Midbrain (tissue), 1 donor: ENCODE measurements around the gene G3BP1.
"Not testable (repeated sequence)": the region's sequence is repeated elsewhere in the genome, so short reads cannot be mapped to it uniquely, and the experiment has no call there.

ENCODE experiments used
- DNase-seq: peaks from one replicate; lab custom pipeline; 2025; lab: John Stamatoyannopoulos, UW

G3BP1 gene

DNA sequence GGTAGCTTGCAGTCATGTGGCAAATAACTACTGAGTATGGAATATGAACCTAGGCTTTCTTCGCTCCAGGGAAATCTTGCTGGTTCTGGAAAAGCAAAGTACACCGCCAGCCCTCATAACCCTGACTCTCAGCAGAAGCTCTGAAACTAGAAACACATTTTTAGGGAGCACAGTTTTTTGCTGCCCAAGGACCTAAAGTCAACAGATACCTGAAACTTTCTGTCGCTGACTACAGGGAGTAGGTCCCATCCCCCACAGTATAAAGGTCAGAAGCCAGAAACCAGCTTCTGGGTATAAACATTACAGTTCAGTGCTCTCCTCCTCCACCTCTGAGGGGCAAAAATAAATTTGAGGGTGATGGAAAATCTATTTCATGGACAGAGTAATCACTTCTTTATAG, 16.4 kb upstream of the G3BP1 start:
- no peak for DNase-seq

DNA sequence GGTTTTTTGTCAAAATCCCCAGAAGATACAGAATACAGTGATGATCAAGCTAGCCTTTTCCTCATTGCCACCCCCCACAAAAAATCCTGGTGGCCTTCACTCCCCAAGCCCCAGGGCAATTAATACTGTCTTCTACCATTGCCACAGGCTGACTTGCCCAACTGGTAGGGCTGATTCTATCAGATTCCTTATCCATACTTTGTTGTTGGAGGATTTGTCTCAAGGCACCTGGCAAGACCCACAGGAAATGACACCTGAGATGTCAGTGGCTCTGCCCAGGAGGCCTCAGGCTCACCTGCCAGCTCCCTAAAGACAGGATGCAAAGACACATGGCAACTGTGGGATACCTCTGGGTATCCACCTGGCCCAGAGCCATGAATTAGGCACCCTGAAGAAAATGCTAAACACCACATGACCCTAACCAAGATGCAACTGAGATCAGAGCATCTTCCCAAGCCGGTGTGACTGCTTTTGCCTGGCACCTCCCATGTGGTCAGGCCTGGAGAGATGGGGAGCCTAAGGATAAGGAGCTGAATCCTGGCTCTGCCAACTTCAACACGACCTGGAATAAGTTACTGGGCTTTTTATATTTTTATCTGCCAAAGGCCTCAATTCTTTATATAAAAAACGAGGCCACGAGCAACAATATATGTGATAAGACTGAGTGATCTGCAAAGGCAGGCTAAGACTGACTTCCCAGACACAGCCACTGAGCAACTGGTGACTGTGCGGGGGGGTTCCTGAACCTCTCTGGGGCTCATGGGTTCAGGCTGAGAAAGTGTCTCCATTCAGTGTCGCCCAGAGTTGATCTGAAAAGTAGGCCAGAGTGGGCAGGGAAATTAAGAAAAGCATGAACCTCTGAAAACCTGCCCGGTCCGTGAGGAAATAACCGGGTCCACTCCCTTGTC, 14.3 kb upstream of the G3BP1 start:
- DNase-seq = no peak

DNA sequence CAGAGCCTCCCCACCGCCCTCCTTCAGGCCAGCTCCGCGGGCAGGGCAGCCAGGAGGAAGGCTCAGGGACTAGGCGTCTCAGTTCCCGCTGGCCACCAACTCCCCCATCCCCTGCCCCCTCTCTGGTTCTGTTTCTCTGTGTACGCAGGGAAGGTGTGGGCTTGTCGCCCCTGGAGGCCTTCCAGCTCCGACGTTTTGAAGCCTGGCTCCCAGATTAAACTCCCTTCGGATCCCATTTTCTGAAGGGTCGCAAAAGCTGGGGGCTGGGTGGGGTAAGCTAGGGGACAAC, 13.7 kb upstream of the G3BP1 start:
- peak; percentile 36 for DNase-seq

DNA sequence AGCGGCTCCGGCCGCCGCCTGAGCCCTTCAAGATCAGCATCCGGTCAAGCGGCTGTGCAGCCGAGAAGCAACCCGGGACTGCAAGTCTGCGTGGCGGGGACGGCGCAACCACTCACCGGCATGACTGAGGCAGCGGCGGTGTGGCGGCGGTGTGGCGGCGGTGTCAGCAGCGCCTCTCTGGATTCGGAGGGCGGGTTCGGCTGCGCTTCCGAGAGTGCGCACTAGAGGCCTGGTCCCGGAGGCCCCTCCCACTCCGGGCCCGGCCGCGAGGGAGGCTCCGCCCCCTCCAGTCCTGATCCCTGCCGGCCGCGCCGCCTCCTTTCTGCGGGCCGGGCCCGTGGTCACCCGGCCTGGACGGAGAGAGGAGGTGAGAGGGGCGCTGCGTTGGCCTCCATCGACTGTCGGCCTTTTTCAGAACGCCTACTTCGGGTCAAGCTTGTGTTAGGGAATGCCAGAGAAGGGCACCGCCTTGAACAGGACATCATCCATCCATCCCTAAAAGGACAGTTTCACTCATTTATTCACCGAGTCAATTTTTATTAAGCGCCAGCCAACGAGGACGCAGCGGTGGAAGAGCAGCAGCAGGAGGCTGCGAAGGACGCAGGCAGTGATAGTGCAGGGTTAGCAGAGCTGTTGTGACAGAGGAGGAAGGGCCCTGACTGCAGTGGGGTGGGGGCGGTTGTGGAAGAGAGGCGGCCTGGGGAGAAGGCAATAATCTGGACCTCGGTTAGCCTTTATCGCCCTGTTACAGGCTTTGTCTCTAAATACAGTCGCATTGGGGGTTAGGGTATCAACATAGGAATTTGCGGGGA, 13.1 kb upstream of the G3BP1 start, which contains the start of gene ATOX1:
ATOX1 (minus strand) TSS at position 202 of the 812 bp plus-strand sequence; CDS start at position 122, 80 bp downstream.
- DNase-seq = peak; percentile 96

DNA sequence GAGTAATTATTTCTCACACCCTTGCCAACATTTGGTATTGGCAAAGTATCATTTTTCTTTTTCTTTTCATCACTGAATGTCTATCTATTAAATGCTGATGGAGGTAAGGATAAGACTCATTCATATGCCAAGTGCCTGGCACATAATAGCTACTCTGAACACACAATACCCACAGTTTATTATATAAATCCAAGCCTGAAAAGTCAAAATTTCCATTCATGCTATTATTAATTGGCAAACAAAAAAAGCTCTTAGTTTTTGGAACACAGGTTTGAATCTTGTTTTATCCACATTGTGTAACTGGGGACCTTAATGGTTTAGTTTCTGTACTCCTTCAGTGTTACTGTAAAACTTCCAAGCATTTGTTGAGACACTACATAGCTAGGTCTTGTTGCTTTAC, 7.0 kb upstream of the G3BP1 start:
- DNase-seq = no peak

DNA sequence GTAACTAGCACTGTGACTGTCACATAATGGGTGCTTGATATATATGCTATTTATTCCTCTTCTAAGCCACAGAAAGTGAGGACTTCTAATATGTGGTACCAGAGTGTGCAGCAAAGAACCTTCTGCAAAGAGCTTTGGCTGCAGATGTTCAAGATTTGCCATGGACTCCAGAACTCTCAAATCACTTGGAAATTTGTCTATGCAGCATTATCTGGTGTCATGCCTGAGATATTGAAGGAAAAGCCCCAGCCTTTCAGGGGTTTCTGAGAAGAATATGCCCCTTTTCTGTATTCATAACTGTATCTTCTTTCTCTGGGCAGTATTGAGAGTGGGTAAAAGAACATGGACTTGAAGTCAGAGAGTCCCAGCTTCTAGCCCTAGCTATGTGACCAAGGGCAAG, 4.8 kb upstream of the G3BP1 start:
- no peak for DNase-seq

DNA sequence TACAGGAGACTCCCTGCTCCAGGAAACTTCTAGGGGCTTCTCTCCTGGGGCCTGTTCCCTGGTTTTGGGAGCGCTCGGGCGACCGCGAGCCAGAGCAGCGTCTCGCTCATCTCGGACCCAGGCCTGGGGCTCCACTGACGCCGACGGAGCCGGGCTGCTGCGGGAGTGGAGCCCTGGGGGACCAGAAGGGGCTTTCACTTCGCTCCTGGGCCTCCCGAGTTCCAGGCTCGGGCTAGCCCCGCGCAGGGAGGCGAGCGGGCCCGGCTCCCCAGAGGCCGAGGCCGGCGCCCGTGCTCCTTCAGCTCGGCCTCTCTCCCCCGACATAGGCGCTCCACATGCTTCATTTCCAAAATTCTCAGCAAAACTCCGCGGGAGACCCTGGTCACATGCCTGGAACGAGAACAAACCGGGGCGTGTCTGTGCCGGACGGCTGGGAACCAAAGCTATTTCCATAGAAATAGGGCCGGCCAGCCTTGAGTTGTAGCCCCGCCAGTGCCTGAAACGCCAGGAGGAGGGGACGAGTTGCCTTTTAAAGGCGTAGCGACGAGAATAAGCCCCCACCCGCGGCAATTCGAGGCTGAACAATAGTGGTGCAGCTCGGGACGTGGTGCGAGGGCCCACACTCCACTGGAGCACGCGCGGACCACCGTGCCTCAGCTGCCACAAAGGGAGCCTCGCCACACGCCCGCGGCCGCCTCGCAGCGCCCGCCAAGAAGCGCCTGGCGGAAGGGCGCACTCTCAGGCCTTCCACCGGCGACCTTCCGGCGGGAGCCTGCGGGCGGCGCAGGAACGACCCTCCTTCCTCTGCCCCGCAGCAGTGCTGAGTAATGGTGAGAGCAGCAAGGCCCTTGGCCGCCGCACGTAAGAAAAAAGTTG, 1.1 kb upstream of the G3BP1 start:
- DNase-seq = peak; percentile 63

DNA sequence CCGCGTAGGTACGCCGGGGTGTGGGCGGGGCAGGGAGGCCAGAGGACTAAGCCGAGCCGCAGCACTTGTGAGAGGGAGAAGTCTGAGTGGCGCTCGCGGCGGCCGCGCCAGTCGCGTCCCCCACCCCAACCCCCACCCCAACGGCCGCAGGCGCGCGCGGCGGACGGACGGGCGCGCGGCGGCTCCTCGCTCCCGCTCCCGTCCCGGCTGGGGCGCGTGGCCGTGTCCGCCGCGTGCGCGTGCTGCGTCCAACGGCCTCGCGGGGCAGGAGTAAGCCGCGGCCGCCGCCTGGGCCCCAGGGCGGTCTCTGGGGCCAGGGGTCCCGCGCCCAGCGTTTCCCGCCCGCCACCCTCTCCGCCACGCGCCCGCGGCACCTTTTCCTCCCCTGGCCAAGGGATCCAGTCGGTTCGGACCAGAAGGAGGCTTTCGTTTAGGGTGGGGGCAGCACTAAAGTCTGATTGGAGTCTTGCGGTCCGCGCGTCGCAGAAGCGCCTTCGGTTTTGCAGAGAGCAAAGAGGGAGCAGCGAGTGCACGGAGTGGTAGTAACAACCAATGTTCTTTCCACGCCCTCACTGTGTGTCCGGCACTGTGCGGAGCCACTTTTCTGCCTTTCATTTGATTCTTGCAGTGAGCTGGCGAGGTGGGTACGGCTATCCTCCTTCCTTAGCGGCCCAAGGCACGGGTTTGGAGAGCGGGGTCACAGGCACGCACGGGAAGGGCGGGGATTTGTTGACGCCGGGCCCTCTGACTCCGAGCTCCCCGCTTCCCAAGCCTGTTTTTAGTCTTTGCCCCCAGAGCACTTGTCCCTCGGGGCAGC, 483 bp downstream of the G3BP1 start:
- peak; percentile 52 for DNase-seq

DNA sequence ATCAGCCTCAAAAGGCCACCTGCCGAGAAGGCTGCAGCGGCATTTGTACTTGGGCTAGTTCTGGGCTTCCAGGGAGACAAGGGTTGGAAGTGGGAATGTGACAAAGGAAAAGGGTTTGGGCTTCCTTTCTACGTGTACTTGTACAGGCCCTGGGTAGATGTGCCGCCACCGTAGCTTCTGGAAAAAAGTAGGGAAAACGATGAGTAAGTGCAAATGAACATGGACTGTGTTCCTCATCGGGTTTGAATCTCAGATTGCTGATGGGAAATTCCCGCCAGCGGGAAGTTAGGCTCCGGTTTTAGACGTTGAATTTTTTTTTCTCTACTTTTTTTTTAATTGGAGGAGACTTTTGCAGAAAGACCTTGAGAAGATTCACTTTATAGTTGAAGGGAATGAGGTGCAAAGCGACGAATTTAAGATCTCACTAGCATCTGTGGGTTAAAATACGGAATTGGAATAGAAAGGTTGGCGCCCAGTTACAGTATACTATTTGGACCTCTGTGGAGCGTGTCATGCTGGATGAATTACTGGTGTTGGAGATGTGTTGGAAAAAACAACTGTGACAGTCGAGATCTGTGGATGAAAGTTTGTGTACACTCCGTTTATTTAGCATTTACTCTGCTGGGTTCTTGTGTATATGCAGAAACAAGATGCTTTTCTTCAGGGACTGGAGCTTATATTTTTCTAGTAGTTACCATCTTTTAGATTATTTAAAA, 1.2 kb downstream of the G3BP1 start:
- peak; percentile 52 for DNase-seq

DNA sequence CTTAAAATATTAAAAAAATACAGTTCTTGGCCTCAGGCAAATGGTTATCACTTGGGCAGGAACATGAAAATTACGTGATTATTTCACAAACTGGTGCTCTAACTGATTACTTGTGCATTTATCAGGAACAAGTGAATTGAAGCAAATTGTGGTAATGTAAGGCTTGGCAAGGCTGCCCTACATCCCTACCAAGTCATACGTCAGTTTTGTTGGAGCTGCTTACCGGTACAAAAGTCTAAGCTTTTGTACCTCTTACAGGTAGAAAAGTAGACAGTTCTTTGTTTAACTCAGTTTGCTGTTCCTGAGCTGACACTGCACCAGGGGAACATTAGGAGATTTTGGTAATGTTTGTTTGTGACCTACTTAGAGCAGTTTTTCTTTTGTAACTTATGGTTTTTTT, 2.2 kb downstream of the G3BP1 start:
- DNase-seq = no peak

DNA sequence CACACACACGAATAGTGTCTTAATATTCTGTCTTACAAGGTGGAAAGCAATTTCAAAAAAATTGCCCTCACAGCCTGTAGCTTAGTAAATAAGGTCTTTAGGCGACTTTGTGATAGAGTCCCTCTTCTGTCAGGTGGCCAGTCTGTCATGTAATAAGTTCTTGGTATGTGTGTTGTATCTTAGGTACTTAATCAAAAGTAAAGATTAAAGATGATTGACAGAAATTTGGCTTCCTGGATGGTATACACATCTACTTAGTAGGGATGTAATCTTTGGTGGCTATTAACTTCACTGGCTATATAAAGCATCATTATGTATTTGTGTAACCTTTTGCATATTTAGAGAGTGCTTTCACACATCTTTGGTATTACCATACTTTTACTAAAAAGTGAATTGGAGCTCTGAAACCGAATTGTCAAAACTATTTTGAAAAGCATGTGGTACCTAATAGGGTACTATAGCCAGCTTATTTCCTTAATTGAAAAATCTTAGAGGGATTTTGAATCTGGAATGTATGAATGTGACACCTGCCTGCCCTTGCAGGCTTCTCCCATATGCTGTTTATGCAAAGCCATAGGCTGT, 3.4 kb downstream of the G3BP1 start:
- no peak for DNase-seq

DNA sequence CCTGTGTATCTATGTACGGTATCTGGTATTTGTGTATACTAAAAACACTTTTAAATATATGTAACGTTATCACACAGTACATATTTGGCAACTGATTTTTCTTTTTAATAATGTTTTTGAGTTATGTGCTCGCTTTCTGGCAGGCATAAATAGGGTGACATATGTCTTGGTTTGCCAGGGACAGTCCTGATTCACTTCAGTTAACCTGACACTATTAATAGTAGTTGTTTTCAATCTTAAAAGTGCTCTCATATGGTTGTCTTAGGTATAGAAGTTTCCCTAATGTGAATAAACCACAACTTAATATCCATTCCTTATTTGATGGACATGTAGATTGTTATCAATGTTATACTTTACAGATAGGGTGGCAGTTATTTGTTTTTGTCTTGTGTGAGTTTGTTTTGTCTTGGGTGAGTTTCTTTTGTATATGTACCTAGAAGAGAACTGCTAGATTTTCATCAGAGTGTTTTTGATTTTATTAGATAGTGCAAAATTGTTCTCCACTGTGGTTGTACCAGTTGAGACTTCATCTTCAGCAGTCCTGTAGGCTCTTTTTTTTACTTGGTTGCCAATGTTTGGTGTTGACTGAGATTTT, 7.9 kb downstream of the G3BP1 start:
- no peak for DNase-seq

DNA sequence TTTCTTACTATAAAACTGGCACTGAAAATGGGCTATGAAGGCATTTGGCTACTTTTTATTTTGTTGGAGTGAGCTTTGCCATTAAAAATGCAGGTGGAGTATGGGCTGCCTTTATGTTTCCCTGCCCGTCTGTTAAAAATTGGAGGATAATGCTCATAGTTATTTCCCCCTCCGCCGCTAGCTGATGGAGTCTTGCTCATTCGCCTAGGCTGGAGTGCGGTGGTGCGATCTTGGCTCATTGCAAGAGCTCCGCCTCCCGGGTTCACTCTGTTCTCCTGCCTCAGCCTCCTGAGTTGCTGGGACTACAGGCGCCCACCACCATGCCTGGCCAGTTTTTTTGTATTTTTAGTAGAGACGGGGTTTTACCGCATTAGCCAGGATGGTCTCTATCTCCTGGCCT, 8.6 kb downstream of the G3BP1 start:
- no peak for DNase-seq

DNA sequence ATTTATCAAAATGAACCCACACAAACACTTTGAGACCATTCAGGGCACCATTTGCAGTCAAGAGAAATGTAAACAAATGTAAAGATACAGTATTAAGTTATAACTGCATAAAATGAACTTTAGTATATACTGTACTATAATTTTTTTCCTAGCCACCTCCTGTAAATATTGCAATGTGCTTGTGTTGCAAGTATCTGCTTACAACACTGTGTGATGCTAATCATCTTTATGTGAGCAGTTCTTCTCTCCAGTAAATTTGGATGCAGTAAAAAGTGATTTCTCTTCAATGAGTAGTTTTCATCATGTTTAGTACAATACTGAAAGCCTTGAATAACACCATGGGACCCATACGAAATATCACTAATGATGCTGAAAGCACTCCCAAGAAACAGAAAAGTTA, 9.4 kb downstream of the G3BP1 start:
- DNase-seq = no peak

DNA sequence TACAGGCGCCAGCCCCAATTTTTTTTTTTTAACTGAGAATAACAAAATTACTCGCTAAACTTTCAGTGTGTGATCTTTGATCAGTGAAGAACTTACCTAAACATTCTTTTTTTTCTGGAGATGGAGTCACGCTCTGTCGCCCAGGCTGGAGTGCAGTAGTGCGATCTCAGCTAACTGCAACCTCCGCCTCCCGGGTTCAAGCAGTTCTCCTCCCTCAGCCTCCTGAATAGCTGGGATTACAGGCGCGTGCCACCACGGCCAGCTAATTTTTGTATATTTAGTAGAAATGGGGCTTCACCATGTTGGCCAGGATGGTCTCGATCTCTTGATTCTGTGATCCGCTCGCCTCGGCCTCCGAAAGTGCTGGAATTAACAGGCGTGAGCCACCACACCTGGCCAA, 11.9 kb downstream of the G3BP1 start:
- DNase-seq = not testable (repeated sequence)

DNA sequence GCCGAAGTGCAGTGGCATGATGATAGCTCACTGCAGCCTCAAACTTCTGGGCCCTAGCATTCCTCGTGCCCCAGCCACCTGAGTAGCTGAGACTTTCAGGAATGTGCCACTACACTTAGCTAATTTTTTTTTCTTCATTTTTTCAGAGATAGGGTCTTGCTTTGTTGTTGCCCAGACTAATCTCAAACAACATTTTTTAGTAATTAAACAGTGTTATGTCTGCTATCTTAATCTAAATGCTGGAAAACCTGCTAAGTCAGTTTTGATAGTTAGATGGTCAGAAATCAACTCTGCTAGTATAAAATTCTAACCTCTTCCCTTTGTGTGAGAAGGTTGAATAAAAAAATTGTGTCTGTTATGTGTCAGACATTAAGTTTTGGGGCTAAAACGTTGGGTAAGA, 12.4 kb downstream of the G3BP1 start:
- DNase-seq = no peak

DNA sequence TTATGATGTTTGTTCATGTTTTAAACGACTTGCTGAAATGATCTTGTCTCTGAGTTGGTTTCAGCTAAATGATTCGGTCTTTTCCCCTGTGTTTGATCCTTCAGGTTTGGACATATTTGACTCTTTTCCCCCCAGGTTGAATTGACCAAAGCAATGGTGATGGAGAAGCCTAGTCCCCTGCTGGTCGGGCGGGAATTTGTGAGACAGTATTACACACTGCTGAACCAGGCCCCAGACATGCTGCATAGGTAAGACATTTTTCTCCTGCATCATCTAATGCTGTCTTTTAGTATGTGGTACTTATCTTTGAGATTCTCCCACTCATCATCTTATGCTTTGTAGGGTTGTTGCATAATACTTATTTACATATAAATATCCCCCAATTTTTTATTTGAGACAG, 14.7 kb downstream of the G3BP1 start:
- DNase-seq = no peak

DNA sequence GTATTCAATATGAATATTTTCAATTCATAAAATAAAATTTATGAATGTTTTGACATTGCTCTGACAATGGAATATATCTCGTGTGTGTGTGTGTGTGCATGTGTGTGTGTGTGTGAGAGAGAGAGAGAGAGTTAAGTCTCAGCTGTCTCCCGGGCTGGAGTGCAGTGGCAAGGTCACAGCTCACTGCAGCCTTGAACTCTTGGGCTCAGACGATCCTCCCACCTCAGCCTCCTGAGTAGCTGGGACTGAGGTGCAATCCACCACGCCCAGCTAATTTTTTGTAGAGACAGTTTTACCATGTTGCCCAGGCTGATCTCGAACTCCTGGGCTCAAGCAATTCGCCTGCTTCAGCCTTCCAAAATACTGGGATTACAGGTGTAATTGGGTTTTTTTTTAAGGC, 16.1 kb downstream of the G3BP1 start:
- no peak for DNase-seq

DNA sequence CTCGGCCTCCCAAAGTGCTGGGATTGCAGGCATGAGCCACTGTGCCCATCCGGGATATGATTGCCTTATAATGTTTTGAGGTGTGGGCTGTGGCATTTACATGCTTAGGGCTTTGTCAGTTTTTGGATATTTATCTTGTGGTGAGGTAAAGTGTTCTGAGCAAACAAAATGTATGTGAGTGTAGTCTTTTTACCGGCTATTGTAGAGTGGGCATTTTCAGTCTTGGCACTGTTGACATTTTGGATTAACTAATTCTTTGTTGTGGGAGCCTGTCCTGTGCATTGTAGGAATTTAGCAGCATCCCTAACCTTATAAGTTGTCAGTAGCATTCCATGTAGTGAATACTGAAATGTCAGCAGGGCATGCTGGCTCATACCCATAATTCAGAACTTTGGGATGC, 21.6 kb downstream of the G3BP1 start:
- DNase-seq = no peak

DNA sequence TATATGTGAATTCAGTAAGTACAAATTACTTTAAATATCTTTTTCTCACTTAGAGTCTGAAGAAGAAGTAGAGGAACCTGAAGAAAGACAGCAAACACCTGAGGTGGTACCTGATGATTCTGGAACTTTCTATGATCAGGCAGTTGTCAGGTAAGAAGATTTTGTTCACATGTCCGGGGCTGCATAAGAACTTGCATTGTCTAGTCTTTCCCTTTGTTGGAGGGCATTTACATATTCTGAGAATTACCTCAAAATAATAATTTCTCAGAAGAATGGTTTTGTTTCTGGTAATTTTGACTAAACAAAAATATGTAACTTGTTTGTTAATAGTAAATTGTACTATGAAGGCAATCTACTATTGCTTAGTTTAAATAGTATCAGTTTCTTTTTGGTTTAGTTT, 23.7 kb downstream of the G3BP1 start:
- DNase-seq = no peak
